Glutamatergic neuron (in vitro differentiated cells): ENCODE measurements around the gene ITPK1. TPM values are rescaled to one million over a fixed set of nuclear protein-coding genes. Genes with fewer than 3 reads are reported as not detected.
A peak's percentile ranks its signal among the peaks of the same experiment; 100 is the strongest.

ENCODE experiments used
- DNase-seq: peaks from one replicate; pipeline ENCODE4 v3.0.0; 2022
- H3K27ac Mint-ChIP-seq: one replicate; pipeline ENCODE4 v1.8.0; 2020; ENCODE audit warnings: mild to moderate bottlenecking, mixed read lengths, inconsistent platforms; ENCODE audit not compliant: unreplicated experiment
- H3K27me3 Mint-ChIP-seq: one replicate; pipeline ENCODE4 v1.8.0; 2020; ENCODE audit warnings: mild to moderate bottlenecking, moderate library complexity, mixed read lengths, inconsistent platforms; ENCODE audit not compliant: unreplicated experiment
- H3K36me3 Mint-ChIP-seq: one replicate; pipeline ENCODE4 v1.8.0; 2020; ENCODE audit warnings: mild to moderate bottlenecking, mixed read lengths, inconsistent platforms; ENCODE audit not compliant: unreplicated experiment
- H3K4me1 Mint-ChIP-seq: one replicate; pipeline ENCODE4 v1.8.0; 2020; ENCODE audit warnings: mild to moderate bottlenecking, low read depth, mixed read lengths, inconsistent platforms; ENCODE audit not compliant: unreplicated experiment
- H3K4me3 Mint-ChIP-seq: one replicate; pipeline ENCODE4 v1.8.0; 2020; ENCODE audit warnings: mild to moderate bottlenecking, mixed read lengths, inconsistent platforms; ENCODE audit not compliant: unreplicated experiment
- H3K9me3 Mint-ChIP-seq: one replicate; pipeline ENCODE4 v1.8.0; 2020; ENCODE audit warnings: mild to moderate bottlenecking, moderate library complexity, mixed read lengths, inconsistent platforms; ENCODE audit not compliant: unreplicated experiment
- CTCF ChIP-seq: fragments of 200-600 bp; sonication (generic); IDR thresholded peaks from one replicate; pipeline ENCODE4 v1.5.0; 2021; ENCODE audit not compliant: partially characterized antibody, unreplicated experiment
- total RNA-seq: library from RNA; stranded (reverse); fragmentation: NEBNext Ultra II Directional; extraction: Animal tissue kit (Norgen Biotek cat#: 25700); gene quantifications from one replicate; pipeline ENCODE4 v1.2.1, GENCODE V29; 2021; ENCODE audit not compliant: unreplicated experiment

The ITPK1 gene
- total RNA-seq, 1 donor from 2014 or later = 132 TPM

GRCh38 chr14:93105362-93105761 is 10.4 kb downstream of the ITPK1 start:
- H3K27ac Mint-ChIP-seq = no peak overlapping the region
- no peak for DNase-seq
- no peak for TF ChIP-seq CTCF

GRCh38 chr14:93104961-93105360 is 10.8 kb downstream of the ITPK1 start:
- H3K9me3 Mint-ChIP-seq = peaks cover 10% of the 10 kb centered on the region
- H3K36me3 Mint-ChIP-seq = no peaks in the 10 kb centered on the region
- no peak for DNase-seq
- no peak overlapping the region for H3K4me3 Mint-ChIP-seq
- no peak overlapping the region for H3K27ac Mint-ChIP-seq
- TF ChIP-seq CTCF = no peak
- peaks cover 32% of the 10 kb centered on the region for H3K4me1 Mint-ChIP-seq
- peaks cover 5% of the 10 kb centered on the region for H3K27me3 Mint-ChIP-seq

More at GRCh38 chr14:93105362-93105761, 10.4 kb downstream of the ITPK1 start:
- Mint-ChIP-seq H3K4me3 (no peak overlapping the region), H3K27me3 (peaks cover 5% of the 10 kb centered on the region), H3K4me1 (peaks cover 32% of the 10 kb centered on the region), H3K9me3 (peaks cover 10% of the 10 kb centered on the region), H3K36me3 (no peaks in the 10 kb centered on the region)

GRCh38 chr14:93103392-93104080 is 12.2 kb downstream of the ITPK1 start:
- H3K9me3 Mint-ChIP-seq = peaks cover 10% of the 10 kb centered on the region
- no peak for DNase-seq
- TF ChIP-seq CTCF = no peak
- H3K27me3 Mint-ChIP-seq = peaks cover 5% of the 10 kb centered on the region
- peaks cover 33% of the 10 kb centered on the region for H3K4me1 Mint-ChIP-seq
- no peak overlapping the region for H3K4me3 Mint-ChIP-seq
- no peaks in the 10 kb centered on the region for H3K36me3 Mint-ChIP-seq
- H3K27ac Mint-ChIP-seq = no peak overlapping the region

GRCh38 chr14:93102141-93102540 is 13.6 kb downstream of the ITPK1 start:
- Mint-ChIP-seq H3K4me1 (peaks cover 32% of the 10 kb centered on the region), H3K36me3 (no peaks in the 10 kb centered on the region), H3K27me3 (peaks cover 4% of the 10 kb centered on the region), H3K27ac (no peak overlapping the region), H3K4me3 (no peak overlapping the region), H3K9me3 (peaks cover 10% of the 10 kb centered on the region)
- DNase-seq = no peak
- TF ChIP-seq CTCF = no peak

GRCh38 chr14:93101181-93101580 is 14.5 kb downstream of the ITPK1 start:
- TF ChIP-seq CTCF = no peak
- H3K4me1 Mint-ChIP-seq = peaks cover 30% of the 10 kb centered on the region
- DNase-seq = no peak
- H3K27ac Mint-ChIP-seq = peak overlapping the region; percentile 93
- H3K27me3 Mint-ChIP-seq = peaks cover 5% of the 10 kb centered on the region
- peaks cover 11% of the 10 kb centered on the region for H3K9me3 Mint-ChIP-seq
- peak overlapping the region; percentile 34 for H3K4me3 Mint-ChIP-seq
- H3K36me3 Mint-ChIP-seq = peaks cover 3% of the 10 kb centered on the region
